Calu3 (cell line): ENCODE results near the gene CUBN. TPM values are rescaled to one million over a fixed set of nuclear protein-coding genes. Genes with fewer than 3 reads are reported as not detected.

Experiments
- BruUV-seq: library from RNA; stranded (reverse); fragments of 400-500 nt; replicated peaks from 2 replicates; lab custom pipeline; 2021; lab: Mats Ljungman, UMichigan
- CTCF ChIA-PET: fragments of 300-600 bp; sonication (Branson Sonifier 250); formaldehyde crosslinking; loops from one replicate; lab custom pipeline; 2022; ENCODE audit warnings: antibody characterized with exemption; lab: Charles Lee
- DNase-seq: peaks from one replicate; pipeline ENCODE4 v3.0.0; 2022
- H3K27ac Mint-ChIP-seq: one replicate; pipeline ENCODE4 v1.8.0; 2022; ENCODE audit warnings: mixed read lengths; ENCODE audit not compliant: unreplicated experiment
- H3K27me3 Mint-ChIP-seq: one replicate; pipeline ENCODE4 v1.8.0; 2022; ENCODE audit warnings: mixed read lengths; ENCODE audit not compliant: unreplicated experiment
- H3K36me3 Mint-ChIP-seq: one replicate; pipeline ENCODE4 v1.8.0; 2022; ENCODE audit warnings: mild to moderate bottlenecking, moderate library complexity, mixed read lengths; ENCODE audit not compliant: insufficient read depth, unreplicated experiment
- H3K4me1 Mint-ChIP-seq: one replicate; pipeline ENCODE4 v1.8.0; 2022; ENCODE audit warnings: mild to moderate bottlenecking, low read depth, mixed read lengths; ENCODE audit not compliant: unreplicated experiment
- H3K4me3 Mint-ChIP-seq: one replicate; pipeline ENCODE4 v1.8.0; 2022; ENCODE audit warnings: mild to moderate bottlenecking, low read depth, moderate library complexity, mixed read lengths; ENCODE audit not compliant: unreplicated experiment
- H3K9me3 Mint-ChIP-seq: one replicate; pipeline ENCODE4 v1.8.0; 2022; ENCODE audit warnings: low read depth, mixed read lengths; ENCODE audit not compliant: unreplicated experiment
- intact Hi-C: fragments of 100-400 bp; cut with micrococcal nuclease; formaldehyde crosslinking; loops from one replicate; pipeline ENCODE4 v1.10.0; 2022; ENCODE audit not compliant: unreplicated experiment
- total RNA-seq: library from RNA; stranded (reverse); gene quantifications from 2 replicates; pipeline ENCODE4 v1.2.3, GENCODE V29; 2022
- TF ChIP-seq, protein P1 (sequence below): fragments of 200-600 bp; IDR thresholded peaks from one replicate; pipeline ENCODE4 v1.8.0; 2022; ENCODE audit warnings: antibody characterized with exemption; ENCODE audit not compliant: unreplicated experiment

Gene CUBN
- total RNA-seq, 1 experiment from 2014 or later: 0.92 TPM

DNA sequence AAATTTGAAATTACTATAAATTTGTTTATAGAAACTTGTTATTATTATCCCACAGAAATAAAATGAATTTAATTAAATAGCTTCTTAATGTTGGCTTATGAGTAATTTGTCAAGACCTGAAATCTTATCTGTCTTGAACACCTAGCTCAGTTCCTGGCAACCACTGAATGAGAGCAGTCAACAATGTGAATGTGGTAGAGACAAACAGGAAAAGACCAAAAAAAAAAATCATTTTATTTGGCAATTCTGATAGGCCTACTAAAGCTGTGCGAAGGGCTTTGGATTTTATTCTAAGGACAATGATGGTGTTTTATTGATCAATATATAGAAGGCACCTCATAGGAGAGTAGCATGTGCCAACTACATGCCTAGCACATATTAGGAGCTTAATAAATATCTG, 184.6 kb downstream of the CUBN start:
- DNase-seq: no peak
- H3K27ac Mint-ChIP-seq: no peak overlapping the region
- H3K9me3 Mint-ChIP-seq: no peaks in the 10 kb centered on the region
- no peaks in the 10 kb centered on the region for H3K36me3 Mint-ChIP-seq
- no peak overlapping the region for H3K4me3 Mint-ChIP-seq
- intact Hi-C loops: no loop called here
- peaks cover 12% of the 10 kb centered on the region for H3K4me1 Mint-ChIP-seq
- TF ChIP-seq, protein P1, sequence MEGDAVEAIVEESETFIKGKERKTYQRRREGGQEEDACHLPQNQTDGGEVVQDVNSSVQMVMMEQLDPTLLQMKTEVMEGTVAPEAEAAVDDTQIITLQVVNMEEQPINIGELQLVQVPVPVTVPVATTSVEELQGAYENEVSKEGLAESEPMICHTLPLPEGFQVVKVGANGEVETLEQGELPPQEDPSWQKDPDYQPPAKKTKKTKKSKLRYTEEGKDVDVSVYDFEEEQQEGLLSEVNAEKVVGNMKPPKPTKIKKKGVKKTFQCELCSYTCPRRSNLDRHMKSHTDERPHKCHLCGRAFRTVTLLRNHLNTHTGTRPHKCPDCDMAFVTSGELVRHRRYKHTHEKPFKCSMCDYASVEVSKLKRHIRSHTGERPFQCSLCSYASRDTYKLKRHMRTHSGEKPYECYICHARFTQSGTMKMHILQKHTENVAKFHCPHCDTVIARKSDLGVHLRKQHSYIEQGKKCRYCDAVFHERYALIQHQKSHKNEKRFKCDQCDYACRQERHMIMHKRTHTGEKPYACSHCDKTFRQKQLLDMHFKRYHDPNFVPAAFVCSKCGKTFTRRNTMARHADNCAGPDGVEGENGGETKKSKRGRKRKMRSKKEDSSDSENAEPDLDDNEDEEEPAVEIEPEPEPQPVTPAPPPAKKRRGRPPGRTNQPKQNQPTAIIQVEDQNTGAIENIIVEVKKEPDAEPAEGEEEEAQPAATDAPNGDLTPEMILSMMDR: no peak
- BruUV-seq: no TSS peak
- CTCF ChIA-PET: interaction anchor here (0.5 to 0.6 kb wide), 2 partner anchors 27 to 30 kb away, joined by 3 to 4 read pairs; no protein-coding TSS in a partner anchor
- H3K27me3 Mint-ChIP-seq: no peaks in the 10 kb centered on the region

DNA sequence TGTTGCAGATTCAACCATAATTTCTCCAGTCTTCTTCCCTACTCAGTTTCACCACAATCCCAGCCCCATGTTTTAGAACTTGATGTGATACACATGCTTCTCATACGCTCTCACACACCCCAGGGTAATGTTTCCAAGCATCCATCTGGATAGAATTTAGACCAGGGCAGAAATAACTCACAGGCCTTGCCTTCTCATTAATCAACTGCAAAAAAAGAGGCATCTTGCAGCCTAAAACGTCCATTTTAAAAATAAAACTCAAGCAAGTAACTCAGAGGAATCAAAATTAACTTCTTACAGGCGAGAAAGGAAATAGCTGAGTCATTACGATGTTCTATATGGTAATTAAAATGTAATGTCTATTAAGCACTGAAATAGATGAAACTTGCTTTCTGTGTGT, 185.2 kb downstream of the CUBN start:
- no peak overlapping the region for H3K4me3 Mint-ChIP-seq
- H3K9me3 Mint-ChIP-seq: no peaks in the 10 kb centered on the region
- CTCF ChIA-PET: interaction anchor here (0.6 kb wide), 1 partner anchor 30 kb away, joined by 3 read pairs; no protein-coding TSS in a partner anchor
- TF ChIP-seq, protein P1: no peak
- H3K27me3 Mint-ChIP-seq: no peaks in the 10 kb centered on the region
- BruUV-seq: no TSS peak
- no peaks in the 10 kb centered on the region for H3K36me3 Mint-ChIP-seq
- DNase-seq: no peak
- intact Hi-C loops: no loop called here
- no peak overlapping the region for H3K27ac Mint-ChIP-seq
- peaks cover 6% of the 10 kb centered on the region for H3K4me1 Mint-ChIP-seq

DNA sequence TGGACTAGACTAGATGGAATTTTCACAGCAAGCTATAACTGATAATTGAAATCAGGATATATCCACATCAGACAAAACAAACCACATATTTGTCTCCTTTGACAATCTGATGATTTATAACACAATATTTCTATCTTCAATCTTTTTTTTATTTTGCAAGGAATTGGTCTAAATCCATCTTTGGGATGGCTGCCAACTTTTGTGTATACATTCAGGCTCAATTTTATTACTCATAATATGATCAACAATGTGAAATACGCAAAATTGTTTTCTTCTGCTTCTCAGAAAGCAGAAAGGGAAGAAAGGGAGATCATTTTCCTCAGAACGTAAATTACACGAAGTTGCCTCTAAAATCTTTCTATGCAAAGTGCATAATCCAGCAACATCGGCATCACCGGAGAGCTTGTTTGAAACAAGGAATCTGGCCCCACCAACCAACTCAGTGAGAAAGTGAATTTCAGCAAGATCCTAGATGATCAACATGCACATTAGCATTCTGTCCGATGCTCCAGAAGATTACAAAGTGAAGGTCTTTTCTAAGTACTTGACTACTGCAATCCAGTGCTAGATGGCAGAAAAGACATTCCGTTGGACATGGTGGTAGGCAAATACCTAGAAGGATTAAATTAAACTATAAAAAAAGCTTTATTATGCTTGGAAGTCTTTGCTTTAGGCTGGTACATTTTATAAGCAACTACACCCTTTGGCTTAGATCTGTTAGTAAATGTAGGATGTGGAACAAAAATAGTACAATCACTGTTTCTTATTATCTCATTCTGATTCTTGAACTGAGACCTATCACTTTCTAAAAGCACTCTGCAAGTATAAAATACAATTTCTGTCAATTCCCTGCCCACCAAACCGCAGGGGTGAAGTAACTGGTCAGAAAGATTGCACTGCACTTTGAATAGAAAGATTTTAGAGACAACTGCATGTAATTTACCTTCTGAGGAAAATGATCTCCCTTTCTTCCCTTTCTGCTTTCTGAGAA, 186.0 kb downstream of the CUBN start:
- H3K27ac Mint-ChIP-seq: no peak overlapping the region
- no TSS peak for BruUV-seq
- no peak for DNase-seq
- H3K36me3 Mint-ChIP-seq: no peaks in the 10 kb centered on the region
- no peaks in the 10 kb centered on the region for H3K4me1 Mint-ChIP-seq
- CTCF ChIA-PET: no interaction called here
- no peaks in the 10 kb centered on the region for H3K9me3 Mint-ChIP-seq
- TF ChIP-seq, protein P1: no peak
- intact Hi-C loops: no loop called here
- no peak overlapping the region for H3K4me3 Mint-ChIP-seq
- H3K27me3 Mint-ChIP-seq: no peaks in the 10 kb centered on the region

DNA sequence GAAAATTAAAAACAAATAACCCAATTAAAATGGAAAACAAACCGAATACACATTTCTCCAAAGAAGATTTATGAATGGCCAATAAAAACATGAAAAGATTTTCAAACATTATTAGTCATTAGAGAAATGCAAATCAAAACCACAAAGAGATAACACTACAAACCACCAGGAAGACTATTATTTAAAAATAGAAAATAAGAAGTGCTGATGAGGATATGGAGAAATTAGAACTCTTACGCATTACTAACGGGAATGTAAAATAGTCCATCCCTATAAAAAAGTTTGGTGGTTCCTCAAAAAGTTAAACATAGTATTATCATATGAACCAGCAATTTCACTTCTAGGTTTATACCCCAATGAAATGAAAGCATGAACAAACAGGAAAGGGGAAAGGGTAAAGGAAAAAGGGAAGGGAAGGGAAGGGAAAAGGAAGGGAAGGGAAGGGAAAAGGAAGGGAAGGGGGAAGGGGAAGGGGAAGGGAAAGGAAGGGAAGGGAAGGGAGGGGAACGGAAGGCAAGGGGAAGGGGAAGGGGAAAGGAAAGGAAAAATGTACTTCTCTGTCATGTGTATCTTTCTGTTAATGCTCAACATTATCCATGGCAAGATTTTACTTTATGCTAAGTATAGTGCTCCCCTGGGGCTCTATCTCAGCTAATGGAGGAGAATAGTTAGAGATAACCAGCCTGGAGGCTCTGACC, 187.1 kb downstream of the CUBN start:
- Mint-ChIP-seq H3K9me3 (no peaks in the 10 kb centered on the region), H3K4me3 (no peak overlapping the region), H3K27me3 (no peaks in the 10 kb centered on the region), H3K36me3 (no peaks in the 10 kb centered on the region), H3K4me1 (no peaks in the 10 kb centered on the region), H3K27ac (no peak overlapping the region)
- CTCF ChIA-PET: no interaction called here
- intact Hi-C loops: no loop called here
- TF ChIP-seq, protein P1: no peak
- BruUV-seq: no TSS peak
- no peak for DNase-seq
